GM18508 (cell line): ENCODE data around the gene DAPK2.

Experiments
- ATAC-seq: cut with Tn5 transposase; IDR thresholded peaks from one replicate; pipeline ENCODE4 v1.9.1; 2021; ENCODE audit warnings: moderate number of reproducible peaks; ENCODE audit not compliant: insufficient read depth, unreplicated experiment

DAPK2 gene

DNA sequence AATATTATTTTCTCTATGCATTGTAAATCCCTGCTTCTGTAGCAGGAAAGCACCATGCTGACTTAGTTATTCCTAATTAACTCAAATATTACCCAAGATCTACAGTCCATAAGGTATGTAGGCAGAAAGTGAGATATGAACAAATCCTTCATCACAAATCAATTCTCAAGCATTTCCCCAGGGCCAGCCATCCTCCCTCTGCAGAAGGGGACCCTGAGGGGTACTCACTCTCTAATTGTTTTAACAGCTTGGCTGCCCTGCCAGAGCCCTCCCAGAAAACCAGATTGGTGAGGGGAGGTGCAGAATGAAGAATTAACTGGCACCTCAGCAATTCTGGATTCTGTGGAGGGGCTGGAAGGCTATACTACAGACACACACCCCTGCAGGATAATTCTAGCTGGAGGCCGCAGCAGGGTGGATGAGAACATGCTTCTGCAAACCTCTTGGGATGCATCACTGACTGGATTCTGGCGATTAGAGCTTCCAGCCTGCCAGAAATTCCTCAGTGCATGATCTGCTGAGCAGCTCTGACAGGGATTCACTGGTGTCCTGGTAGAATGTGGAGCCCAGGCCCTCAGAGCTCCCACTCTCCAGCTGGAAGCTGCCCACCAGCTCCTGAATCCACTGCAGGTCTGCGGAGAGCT, 123.9 kb downstream of the DAPK2 start:
- ATAC-seq, result no peak

GRCh38 chr15:63920504-63921175, 125.6 kb downstream of the DAPK2 start:
- no peak for ATAC-seq

- no peak for ATAC-seq
Observed at GRCh38 chr15:63918901-63919348, 127.4 kb downstream of the DAPK2 start.

- ATAC-seq, result no peak
Observed at GRCh38 chr15:63918317-63918672, 128.0 kb downstream of the DAPK2 start.

- no peak for ATAC-seq
Observed at GRCh38 chr15:63917588-63918316, 128.5 kb downstream of the DAPK2 start.

- ATAC-seq, result no peak
Observed at GRCh38 chr15:63915873-63916771, 130.2 kb downstream of the DAPK2 start.

DNA sequence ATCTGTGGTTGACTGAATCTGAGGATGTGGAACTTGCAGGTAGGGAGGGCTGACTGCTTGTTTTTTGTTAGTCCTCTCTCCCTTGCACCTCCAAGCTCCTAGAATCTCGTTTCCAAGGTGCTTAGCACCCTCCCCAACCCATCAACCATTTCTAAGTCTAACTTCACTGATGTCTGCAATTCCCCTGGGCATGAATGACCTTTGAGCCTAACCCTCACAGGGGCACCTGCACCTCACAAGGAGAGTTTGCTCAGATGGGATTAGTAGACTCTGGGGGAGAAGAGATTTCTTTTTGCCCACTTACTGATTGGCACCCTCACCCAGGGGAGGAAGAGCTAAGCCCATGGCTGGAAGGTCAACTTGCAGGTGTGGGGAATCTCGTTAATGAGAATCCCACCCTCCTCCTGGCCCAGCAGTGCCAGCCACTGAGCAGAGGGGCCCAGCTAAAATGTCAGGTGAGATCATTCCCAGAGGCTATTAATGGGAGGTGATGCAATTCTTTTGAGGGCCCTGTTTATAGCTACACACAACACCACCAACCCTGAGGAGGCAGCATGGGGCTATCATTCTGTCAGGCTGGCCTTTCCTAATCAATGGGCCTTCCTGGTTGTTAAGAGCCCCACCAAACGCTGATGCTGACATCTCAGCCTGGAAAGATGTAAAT, 130.9 kb downstream of the DAPK2 start:
- no peak for ATAC-seq

DNA sequence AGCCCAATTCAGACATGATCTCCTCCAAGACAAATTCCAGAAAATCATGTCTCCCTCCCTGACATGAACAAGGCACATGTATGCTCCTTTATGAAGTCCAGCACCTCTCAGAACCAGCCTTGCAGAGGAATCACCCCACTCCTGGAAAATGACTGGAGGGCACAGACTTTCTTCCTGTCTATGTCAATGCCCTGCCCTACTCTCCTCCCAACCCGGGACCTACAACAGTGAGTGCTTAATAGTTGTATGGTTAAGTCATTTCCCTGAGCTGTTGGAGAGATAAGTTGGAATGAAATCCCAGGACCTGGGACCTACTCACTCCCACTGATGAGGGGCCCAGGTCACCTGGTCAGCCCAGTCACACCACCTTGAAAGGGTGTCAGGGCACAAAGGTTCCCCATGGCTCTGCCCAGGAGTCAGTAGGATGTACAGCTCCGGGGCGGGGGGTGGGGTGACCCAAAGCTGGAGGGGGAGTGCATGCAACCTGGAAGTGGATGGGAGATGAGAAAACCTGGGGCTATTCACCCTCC, 132.4 kb downstream of the DAPK2 start:
- no peak for ATAC-seq

GRCh38 chr15:63913336-63913735, 132.9 kb downstream of the DAPK2 start:
- no peak for ATAC-seq

- no peak for ATAC-seq
Observed at GRCh38 chr15:63912061-63912615, 134.1 kb downstream of the DAPK2 start.

- ATAC-seq, result no peak
Observed at GRCh38 chr15:63911160-63911559, 135.1 kb downstream of the DAPK2 start.

DNA sequence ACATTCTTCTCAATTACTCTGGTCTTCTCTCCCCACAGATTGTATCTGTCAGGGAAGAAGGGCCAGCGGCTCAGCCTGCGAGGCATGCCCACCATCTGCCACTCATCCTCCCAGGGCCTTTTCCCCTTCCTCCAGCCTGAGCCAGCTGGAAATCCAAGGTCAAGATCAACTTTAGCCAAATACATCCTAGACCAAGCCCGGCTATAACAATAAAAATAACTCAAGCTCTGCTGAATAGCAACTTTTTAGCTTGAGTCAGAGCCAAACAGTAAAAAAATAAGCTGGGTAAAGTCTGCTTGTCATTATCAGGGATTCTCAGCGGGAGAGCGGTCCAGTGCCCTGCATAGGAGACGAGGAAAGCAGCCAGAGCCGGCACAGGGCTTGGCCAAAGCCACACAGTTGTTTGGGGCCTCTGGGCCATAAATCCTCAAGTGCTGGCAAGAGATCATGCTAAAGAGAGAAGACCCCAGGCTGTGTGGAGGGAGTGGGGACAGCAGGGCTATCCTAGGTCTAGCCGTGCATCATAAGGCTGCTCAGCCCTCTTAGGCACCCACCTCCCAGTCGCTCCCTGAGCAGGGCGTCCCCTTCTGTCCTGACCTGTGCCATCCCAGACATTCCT, 136.4 kb downstream of the DAPK2 start:
- ATAC-seq, result no peak

DNA sequence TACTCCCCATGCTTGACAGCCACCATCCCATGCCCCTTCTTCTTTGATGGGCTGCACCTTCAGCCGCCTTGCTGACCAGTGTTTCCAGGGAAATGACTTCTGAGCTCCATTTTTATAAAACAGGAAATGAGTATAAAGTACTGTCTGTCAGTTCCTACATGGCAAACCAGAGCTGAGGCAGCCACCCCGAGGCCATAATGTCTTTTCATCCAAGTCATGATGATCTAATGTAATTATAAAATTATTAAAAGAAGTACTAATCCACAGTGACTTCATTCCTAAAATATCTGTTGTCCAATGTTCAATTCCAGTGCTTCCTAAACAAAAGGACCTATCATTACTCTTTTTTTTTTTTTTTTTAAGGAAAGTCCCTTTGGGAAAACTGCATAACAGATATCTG, 137.3 kb downstream of the DAPK2 start:
- no peak for ATAC-seq

DNA sequence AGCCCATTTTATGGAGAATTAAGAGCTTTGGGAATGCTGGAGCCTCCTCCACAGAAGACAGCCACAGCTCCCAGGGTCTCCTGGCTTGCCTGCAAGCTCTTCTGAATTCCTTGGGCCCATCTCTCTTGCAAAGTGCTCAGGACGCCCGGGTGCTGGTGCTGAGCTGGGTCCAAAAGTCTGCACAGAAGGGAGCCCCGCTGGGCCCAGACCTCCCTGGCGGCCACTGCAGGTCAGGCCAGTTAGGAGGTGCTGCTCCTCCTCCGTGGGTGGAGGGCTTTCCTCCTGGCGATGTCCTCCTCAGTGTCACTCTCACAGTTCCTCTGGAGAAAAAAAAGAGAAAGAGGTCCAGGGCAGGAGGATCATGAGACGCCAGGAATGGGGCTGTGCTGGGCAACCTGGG, 138.0 kb downstream of the DAPK2 start:
- ATAC-seq, result no peak

DNA sequence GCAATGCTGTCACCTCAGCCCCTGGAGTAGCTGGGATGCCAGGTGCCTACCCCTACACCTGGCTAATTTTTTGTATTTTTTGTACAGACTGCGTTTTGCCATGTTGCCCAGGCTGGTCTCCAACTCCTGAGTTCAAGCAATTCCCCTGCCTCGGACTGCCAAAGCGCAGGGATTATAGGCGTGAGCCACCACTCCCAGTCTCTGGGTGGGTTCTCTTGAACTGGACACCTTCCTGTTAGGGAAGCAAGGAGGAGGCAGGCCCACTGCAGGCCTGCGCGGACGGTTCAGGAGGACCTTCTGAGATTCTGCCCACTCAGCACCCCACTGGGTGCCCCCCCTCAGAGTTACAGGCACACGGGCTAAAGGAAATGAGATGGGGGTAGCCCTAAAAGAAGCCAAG, 138.8 kb downstream of the DAPK2 start:
- no peak for ATAC-seq

DNA sequence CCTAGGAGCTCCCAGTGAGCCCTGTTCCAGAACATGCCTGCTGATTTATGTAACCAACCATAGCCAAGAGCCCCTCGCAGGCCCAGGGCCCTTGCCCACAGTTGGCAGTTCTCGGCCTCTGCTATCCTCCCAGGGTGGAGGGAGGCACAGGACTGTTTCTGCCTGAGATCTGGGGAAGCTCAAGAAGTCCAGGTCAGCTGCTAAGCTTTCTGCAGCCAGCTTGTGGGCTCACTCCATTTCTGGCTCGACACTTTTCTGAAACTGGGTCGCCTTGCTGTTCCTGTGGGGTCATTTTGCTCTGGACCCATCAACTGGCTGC, 140.1 kb downstream of the DAPK2 start:
- no peak for ATAC-seq

DNA sequence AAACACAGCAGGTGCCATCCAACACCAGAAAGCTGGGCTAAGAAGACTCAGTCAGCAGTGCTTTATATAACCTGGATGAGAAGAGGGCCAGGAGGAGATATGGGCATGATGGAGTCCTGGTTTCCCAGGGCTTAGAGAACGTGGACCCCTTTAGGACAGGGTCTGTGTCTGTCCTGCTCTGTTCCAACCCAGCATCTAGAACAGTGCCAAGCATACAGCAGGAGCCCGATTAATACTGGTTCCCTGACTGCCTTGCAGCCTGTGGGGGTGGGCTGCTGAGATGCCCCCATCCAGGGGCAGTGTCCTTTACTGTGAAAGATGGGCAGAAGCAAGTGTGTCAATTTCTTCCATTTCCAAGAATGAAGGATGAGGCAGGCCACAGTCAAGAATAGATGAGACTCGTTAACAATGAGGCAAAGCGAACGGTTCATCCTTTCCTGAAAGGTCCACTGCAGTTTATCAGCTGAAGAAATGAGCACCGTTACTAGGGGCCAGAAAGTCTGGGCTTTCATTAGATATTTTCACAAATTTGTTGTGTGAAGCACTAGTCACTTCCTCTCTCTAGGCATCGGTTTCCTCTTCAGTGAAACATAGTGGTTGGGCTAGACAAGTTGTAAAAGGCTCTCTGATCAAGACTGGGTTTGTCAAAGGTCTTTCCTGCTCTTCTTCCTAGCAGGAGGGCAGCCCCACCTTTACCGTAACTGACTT, 140.6 kb downstream of the DAPK2 start:
- ATAC-seq, result no peak

GRCh38 chr15:63905131-63905530, 141.2 kb downstream of the DAPK2 start:
- no peak for ATAC-seq

- ATAC-seq, result no peak
Observed at GRCh38 chr15:63904042-63904441, 142.2 kb downstream of the DAPK2 start.
